PC-9 (cell line): ENCODE measurements around the gene HLA-DRA.

ENCODE experiments used
- CTCF ChIP-seq: fragments of 200-600 bp; sonication (generic); conservative IDR thresholded peaks from 2 replicates; pipeline ENCODE4 v1.6.1; 2017; ENCODE audit warnings: mixed run types, antibody characterized with exemption, mild to moderate bottlenecking, moderate library complexity
- EZH2 ChIP-seq: fragments of 200-600 bp; sonication (generic); IDR thresholded peaks from 2 replicates; pipeline ENCODE4 v1.8.0; 2017; ENCODE audit warnings: antibody characterized with exemption, low read depth

GRCh38 chr6:32459781-32460424 lies 20.2 kb downstream of the HLA-DRA start:
- TF ChIP-seq CTCF (no peak), EZH2 (no peak)
